HG03135 (cell line): Measurements from ENCODE around the gene HTR2C.
"Not testable (repeated sequence)": the region's sequence is repeated elsewhere in the genome, so short reads cannot be mapped to it uniquely, and the experiment has no call there.

Experiments used
- ATAC-seq: cut with Tn5 transposase; IDR thresholded peaks from one replicate; pipeline ENCODE4 v1.9.1; 2021; ENCODE audit warnings: mild to moderate bottlenecking, moderate library complexity; ENCODE audit not compliant: unreplicated experiment

HTR2C gene

GRCh38 chrX:114710571-114710970, 126.7 kb downstream of the HTR2C start:
- ATAC-seq = no peak

DNA sequence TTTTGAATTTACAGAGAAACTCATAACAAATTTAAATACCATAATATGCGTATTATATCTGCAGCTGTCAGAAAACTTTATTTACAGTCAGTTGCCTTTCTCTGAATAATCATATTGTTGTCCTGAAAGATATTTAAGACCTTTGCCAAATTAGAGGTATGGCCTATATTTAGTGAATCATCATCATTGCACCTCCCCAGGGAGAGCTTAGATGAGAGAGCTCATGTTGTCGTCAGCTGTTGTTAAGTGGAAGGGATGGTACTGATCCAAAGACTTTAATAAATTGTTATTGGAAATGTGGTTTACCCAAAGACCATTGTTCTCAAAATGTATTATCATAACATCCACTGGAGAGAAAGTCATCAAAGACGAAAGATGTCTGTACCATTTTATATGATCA, 128.6 kb downstream of the HTR2C start:
- ATAC-seq = no peak

GRCh38 chrX:114715096-114715495, 131.2 kb downstream of the HTR2C start:
- no peak for ATAC-seq

DNA sequence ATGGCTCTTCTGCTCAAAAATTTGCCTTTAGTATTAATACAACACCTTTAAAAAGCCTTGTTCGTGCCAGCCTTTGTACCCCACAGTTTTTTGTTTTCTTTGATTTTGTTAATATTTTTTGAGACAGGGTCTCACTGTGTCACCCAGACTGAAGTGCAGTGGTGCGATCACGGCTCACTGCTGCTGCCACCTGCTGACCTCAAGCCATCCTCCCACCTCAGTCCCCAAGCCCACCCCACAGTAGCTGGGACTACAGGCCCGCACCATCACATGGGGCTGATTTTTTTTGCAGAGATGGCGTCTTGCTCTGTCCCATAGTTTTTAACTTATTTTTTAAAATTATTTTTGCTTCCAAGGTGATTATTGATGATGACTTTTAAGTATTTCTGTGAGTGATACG, 134.0 kb downstream of the HTR2C start:
- no peak for ATAC-seq

DNA sequence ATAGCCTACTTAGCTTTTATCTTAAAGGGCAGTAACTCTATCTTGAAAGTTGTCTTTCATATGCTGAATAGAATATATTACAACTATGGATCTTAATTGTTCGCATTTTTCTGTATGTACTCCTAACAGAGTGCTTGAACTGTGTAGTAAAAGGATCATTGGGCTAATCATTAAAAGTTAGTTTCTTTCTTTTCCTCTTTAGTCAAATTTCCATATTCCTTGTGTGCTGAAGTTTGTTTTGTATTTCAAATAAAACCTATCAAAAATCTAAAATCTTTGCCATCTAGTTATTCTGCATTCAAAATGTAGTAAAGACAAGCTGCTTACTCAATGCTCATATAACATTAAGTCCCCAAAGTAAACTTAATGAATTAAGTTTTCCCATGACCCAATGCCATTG, 182.7 kb downstream of the HTR2C start:
- ATAC-seq = no peak

GRCh38 chrX:114774691-114775090, 190.8 kb downstream of the HTR2C start:
- ATAC-seq = no peak

GRCh38 chrX:114782925-114783324, 199.0 kb downstream of the HTR2C start:
- ATAC-seq = no peak

GRCh38 chrX:114787061-114787460, 203.2 kb downstream of the HTR2C start:
- ATAC-seq = no peak

DNA sequence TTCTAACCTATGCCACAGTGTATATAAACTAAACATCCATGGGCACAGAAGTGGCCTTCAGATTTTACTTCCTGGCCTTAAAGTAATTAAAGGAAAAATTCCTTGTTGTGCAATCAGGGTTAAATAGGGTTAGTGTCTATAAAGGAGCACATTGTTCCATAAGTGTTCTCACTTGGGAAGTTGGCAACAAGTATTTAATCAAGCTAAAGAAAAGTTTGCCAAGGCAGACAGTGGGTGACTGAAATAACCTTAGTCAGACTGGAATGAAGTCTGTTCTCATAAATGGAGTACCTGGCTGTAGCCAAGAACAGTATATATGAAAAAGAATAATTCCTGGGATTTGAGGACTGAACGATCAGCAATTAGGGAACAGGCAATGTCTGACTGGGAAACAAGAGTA, 213.6 kb downstream of the HTR2C start:
- ATAC-seq = no peak

DNA sequence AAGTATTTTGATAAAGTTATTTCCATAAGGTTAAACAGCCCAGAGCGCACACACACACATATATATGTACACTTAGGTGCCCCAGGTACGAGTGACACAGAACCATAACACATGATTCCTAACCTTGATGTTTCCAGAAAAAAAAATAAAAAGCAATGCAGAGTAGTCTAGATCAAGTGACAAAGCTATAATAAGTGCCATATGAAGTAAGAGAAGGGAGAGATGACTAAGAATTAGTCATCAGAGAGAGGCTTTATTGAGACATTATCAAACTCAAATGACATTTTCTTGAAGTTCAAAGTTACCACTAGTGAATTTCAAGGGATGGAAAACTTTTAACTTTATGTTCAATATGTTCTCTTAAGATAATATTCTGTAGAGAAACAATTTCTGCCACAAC, 215.0 kb downstream of the HTR2C start:
- ATAC-seq = no peak

GRCh38 chrX:114800719-114801118, 216.8 kb downstream of the HTR2C start:
- ATAC-seq = no peak

- no peak for ATAC-seq
These were observed 235.6 kb downstream of the HTR2C start for GRCh38 chrX:114819509-114819908.

DNA sequence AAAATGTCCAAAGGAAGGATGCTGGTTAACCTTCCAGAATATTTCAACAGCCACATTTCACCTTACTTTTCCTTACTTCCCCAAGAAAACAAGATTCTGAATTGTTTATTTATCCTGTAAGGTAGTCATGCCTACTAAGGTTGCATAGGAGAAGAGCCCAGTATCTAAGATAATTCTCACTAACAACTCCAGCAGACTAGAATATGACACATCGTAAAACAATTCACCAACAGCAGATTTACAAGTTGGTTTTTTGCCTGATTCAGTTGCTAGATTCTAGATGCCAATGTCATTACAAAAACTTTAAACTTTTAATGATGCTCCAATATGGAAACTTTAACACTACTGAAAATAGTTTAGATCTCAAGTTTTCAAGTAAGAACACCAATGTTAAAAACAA, 257.2 kb downstream of the HTR2C start:
- ATAC-seq = no peak

- ATAC-seq = no peak
These were observed 258.3 kb downstream of the HTR2C start for GRCh38 chrX:114842181-114842580.

DNA sequence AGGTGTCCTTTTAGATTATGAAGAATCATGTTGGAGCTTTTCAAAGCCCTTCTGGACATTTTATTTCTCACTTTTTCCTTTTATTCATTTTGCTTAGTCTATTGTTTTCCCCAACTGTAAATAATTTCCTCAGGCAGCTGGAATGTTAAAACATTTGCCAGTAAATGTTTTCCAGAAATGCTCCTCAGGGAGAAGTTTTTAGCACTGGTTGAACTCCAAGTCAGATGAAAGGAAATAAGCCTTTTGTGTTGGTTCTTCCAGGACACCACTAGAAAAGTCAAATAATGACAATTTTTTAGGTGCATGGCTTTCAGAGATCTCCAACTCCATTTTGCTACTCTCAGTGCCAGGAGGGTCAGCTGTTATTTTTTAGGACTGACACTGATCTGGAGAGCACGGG, 305.6 kb downstream of the HTR2C start:
- no peak for ATAC-seq

GRCh38 chrX:114903618-114904017, 319.7 kb downstream of the HTR2C start:
- ATAC-seq = no peak

GRCh38 chrX:114905251-114905650, 321.4 kb downstream of the HTR2C start:
- no peak for ATAC-seq

- no peak for ATAC-seq
These were observed 323.2 kb downstream of the HTR2C start for GRCh38 chrX:114906984-114907510.

DNA sequence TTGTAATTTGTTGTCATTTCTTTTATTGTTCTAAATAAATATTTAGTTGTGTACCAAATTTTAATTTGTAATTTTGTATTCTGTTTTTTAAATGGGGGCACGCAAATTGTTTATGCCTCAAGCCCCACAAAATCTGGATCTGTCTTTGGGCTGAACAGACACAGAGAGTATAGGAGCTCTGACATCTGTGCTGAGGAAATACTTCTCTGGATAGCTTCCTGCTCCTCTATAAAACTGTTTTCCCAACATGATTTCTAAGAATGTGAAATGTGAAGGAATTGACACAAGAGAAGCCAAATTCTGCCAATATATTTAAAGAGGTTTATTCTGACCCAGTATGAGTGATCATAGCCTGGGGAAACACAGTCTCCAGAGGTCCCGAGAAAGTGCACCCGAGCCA, 340.5 kb downstream of the HTR2C start:
- ATAC-seq = no peak

DNA sequence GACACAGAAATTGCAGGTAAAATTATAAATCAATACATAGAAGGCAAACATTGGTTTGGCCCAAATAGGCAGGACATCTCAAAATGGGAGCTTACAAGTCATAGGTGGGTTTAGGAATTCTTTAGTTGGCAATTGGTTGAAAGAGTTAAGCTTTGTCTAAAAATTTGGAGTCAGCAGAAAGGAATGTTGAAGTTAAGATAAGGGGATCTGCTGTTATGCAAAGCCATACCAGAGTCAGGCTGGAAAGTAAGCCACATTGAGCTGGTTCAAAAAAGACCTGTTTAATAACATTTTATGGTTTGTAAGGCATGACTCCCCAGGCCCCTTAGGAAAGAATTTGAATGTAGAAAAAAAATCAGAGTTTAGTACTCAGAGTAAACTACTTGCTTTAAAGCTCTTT, 341.0 kb downstream of the HTR2C start:
- ATAC-seq = no peak

DNA sequence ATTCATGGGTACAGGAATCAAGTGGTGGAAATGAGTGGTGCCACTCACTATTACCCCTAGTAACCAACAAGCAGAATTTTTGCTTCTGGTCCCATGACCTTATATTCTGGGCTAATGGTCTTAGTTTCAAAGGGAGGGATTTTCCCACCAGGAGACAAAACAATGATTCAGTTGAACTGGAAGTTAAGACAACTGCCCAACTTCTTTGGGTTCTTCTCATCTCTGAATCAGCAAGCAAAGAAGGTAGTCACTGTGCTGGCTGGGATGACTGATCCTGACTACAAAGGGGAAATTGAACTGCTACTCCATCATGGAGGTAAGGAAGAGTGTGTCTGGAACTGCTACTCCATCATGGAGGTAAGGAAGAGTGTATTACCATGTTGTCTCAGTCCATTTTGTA, 346.3 kb downstream of the HTR2C start:
- ATAC-seq = no peak

GRCh38 chrX:114932550-114932949, 348.7 kb downstream of the HTR2C start:
- no peak for ATAC-seq

DNA sequence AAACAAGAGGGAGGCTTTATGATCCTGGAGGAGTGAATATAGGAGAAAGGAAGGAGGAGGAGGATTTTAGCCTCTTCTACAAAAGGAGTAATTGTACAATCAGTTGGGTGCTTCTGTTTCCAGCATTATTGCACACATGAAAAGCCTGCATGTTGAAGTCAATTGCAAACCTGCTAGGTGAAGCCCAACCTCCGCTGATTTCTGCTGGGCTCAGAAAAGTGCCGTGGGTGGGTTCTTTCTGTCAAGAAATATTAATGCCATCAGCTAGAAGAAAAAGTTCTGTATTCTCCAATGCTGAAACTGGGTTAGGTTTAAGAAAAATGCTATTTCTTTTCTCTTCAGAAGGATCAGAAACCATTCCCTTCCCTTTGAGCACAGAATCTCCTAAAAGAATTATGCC, 349.4 kb downstream of the HTR2C start:
- not testable (repeated sequence) for ATAC-seq

GRCh38 chrX:114937090-114937489, 353.2 kb downstream of the HTR2C start:
- not testable (repeated sequence) for ATAC-seq
